GM23338 (cell line): Measurements from ENCODE around the gene NEK7. TPM values are rescaled to one million over a fixed set of nuclear protein-coding genes. Genes with fewer than 3 reads are reported as not detected.

ENCODE experiments used
- ATAC-seq: fragments of 200-7000 bp; cut with Tn5 transposase; 3 replicates; pipeline ENCODE4 v1.9.1; 2020
- DNase-seq: peaks from one replicate; pipeline ENCODE4 v3.0.0-alpha.2; 2015; ENCODE audit warnings: low spot score
- H2AFZ ChIP-seq: fragments of 200-600 bp; sonication (generic); 2 replicates; pipeline ENCODE4 v1.8.0; 2016; ENCODE audit warnings: antibody characterized with exemption, mild to moderate bottlenecking, moderate library complexity
- H3F3A ChIP-seq: fragments of 200-600 bp; sonication (generic); replicated peaks from 2 replicates; pipeline ENCODE4 v1.8.0; 2017; ENCODE audit warnings: antibody characterized with exemption, mixed run types, low read depth
- H3K27ac ChIP-seq: fragments of 200-600 bp; sonication (generic); 2 replicates; pipeline ENCODE4 v1.6.1; 2016; ENCODE audit warnings: low read depth
- H3K27me3 ChIP-seq: fragments of 200-600 bp; sonication (generic); 2 replicates; pipeline ENCODE4 v1.8.0; 2016; ENCODE audit warnings: mild to moderate bottlenecking, mixed run types, moderate library complexity; ENCODE audit not compliant: insufficient read depth
- H3K36me3 ChIP-seq: fragments of 200-600 bp; sonication (generic); 2 replicates; pipeline ENCODE4 v1.8.0; 2016; ENCODE audit warnings: mild to moderate bottlenecking; ENCODE audit not compliant: insufficient read depth
- H3K4me1 ChIP-seq: fragments of 200-600 bp; sonication (generic); 2 replicates; pipeline ENCODE4 v1.8.0; 2016; ENCODE audit warnings: mild to moderate bottlenecking, moderate library complexity; ENCODE audit not compliant: insufficient read depth
- H3K4me2 ChIP-seq: fragments of 200-600 bp; sonication (generic); 2 replicates; pipeline ENCODE4 v1.7.1; 2017; ENCODE audit warnings: mixed run types
- H3K4me3 ChIP-seq: fragments of 200-600 bp; sonication (generic); 2 replicates; pipeline ENCODE4 v1.6.1; 2016; ENCODE audit warnings: mixed run types
- H3K79me2 ChIP-seq: fragments of 200-600 bp; sonication (generic); replicated peaks from 2 replicates; pipeline ENCODE4 v1.8.0; 2017; ENCODE audit warnings: mild to moderate bottlenecking; ENCODE audit not compliant: insufficient read depth
- H3K9me2 ChIP-seq: fragments of 200-600 bp; sonication (generic); 2 replicates; pipeline ENCODE4 v1.8.0; 2017; ENCODE audit not compliant: insufficient read depth
- H4K20me1 ChIP-seq: fragments of 200-600 bp; sonication (generic); replicated peaks from 2 replicates; pipeline ENCODE4 v1.8.0; 2017; ENCODE audit warnings: mild to moderate bottlenecking; ENCODE audit not compliant: insufficient read depth
- H3K27ac Mint-ChIP-seq: 2 replicates; pipeline ENCODE4 v1.8.0; 2020; ENCODE audit warnings: inconsistent platforms, mild to moderate bottlenecking, moderate library complexity, mixed read lengths
- H3K27me3 Mint-ChIP-seq: 3 replicates; pipeline ENCODE4 v1.8.0; 2022; ENCODE audit warnings: low read depth, mild to moderate bottlenecking, moderate library complexity, mixed read lengths, inconsistent platforms; ENCODE audit not compliant: insufficient read depth, poor library complexity
- H3K36me3 Mint-ChIP-seq: 3 replicates; pipeline ENCODE4 v1.8.0; 2021; ENCODE audit warnings: low read depth, mild to moderate bottlenecking, inconsistent platforms, moderate library complexity, mixed read lengths
- H3K4me1 Mint-ChIP-seq: 3 replicates; pipeline ENCODE4 v1.8.0; 2020; ENCODE audit warnings: mild to moderate bottlenecking, inconsistent platforms, mixed read lengths
- H3K4me3 Mint-ChIP-seq: 3 replicates; pipeline ENCODE4 v1.8.0; 2021; ENCODE audit warnings: moderate library complexity, mild to moderate bottlenecking, inconsistent platforms, mixed read lengths
- H3K9me3 Mint-ChIP-seq: 3 replicates; pipeline ENCODE4 v1.8.0; 2020; ENCODE audit warnings: moderate library complexity, mild to moderate bottlenecking, inconsistent platforms, mixed read lengths
- CREB1 ChIP-seq: fragments of 250-450 bp; sonication (Bioruptor Pico); IDR thresholded peaks from 2 replicates; pipeline ENCODE4 v1.5.0; 2020; ENCODE audit warnings: low read depth, mild to moderate bottlenecking, moderate library complexity
- CTCF ChIP-seq, 2 experiments: fragments of 200-600 bp in 1 of 2; sonication (generic) in 1 of 2; conservative IDR thresholded peaks; 2 replicates each; pipeline versions ENCODE4 v1.5.1 to v1.6.1; 2016 to 2017; ENCODE audit warnings: antibody characterized with exemption in 2 of 2, low read depth in 2 of 2, mild to moderate bottlenecking in 2 of 2, moderate library complexity in 1 of 2
- EZH2phosphoT487 ChIP-seq: fragments of 200-600 bp; sonication (generic); IDR thresholded peaks from one replicate; pipeline ENCODE4 v1.8.1; 2018; ENCODE audit warnings: antibody characterized with exemption; ENCODE audit not compliant: unreplicated experiment
- JUNB ChIP-seq: IDR thresholded peaks from one replicate; pipeline ENCODE4 v1.6.1; 2016; ENCODE audit warnings: antibody characterized with exemption; ENCODE audit not compliant: unreplicated experiment
- NANOG ChIP-seq: IDR thresholded peaks from 2 replicates; pipeline ENCODE4 v1.6.1; 2016; ENCODE audit warnings: antibody characterized with exemption, borderline replicate concordance
- POLR2AphosphoS5 ChIP-seq: IDR thresholded peaks from 2 replicates; pipeline ENCODE4 v1.6.1; 2016; ENCODE audit warnings: antibody characterized with exemption, low read depth
- REST ChIP-seq: IDR thresholded peaks from one replicate; pipeline ENCODE4 v1.6.1; 2018; ENCODE audit warnings: antibody characterized with exemption; ENCODE audit not compliant: unreplicated experiment
- STAT1 ChIP-seq: IDR thresholded peaks from one replicate; pipeline ENCODE4 v1.6.1; 2016; ENCODE audit warnings: antibody characterized with exemption; ENCODE audit not compliant: unreplicated experiment
- ZNF114 ChIP-seq: fragments of 250-450 bp; sonication (Bioruptor Pico); IDR thresholded peaks from 2 replicates; pipeline ENCODE4 v1.5.0; 2020; ENCODE audit warnings: mild to moderate bottlenecking, moderate library complexity
- ZNF331 ChIP-seq: fragments of 250-450 bp; sonication (Bioruptor Pico); IDR thresholded peaks from 2 replicates; pipeline ENCODE4 v1.5.0; 2020; ENCODE audit warnings: low read depth, mild to moderate bottlenecking, moderate library complexity
- ZNF462 ChIP-seq: fragments of 250-450 bp; sonication (Bioruptor Pico); IDR thresholded peaks from 2 replicates; pipeline ENCODE4 v1.5.0; 2020; ENCODE audit warnings: mild to moderate bottlenecking, moderate library complexity
- polyA plus RNA-seq: library from polyadenylated mRNA; unstranded; fragments of >200 nt; fragmentation: Nextera tagmentation; extraction: Ambion mirVana; gene quantifications from 2 replicates; pipeline ENCODE4 v1.2.1, GENCODE V29; 2016
- total RNA-seq: library from RNA; depleted of rRNA; stranded (reverse); fragments of >200 nt; shearing (Covaris generic); gene quantifications from 2 replicates; pipeline ENCODE4 v1.2.3, GENCODE V29; 2014

Gene NEK7
- total and polyA plus RNA-seq, 2 experiments from 2014 or later, result 4.8 to 15.3 TPM

- H3K36me3 ChIP-seq, result no peaks in the 10 kb centered on the region
- H3K27ac ChIP-seq, result no peak overlapping the region
- no peak overlapping the region for H2AFZ ChIP-seq
- no peak overlapping the region for H3K27ac Mint-ChIP-seq
- H3K4me3 Mint-ChIP-seq, result no peak overlapping the region
- H3K9me2 ChIP-seq, result no peaks in the 10 kb centered on the region
- no peaks in the 10 kb centered on the region for H4K20me1 ChIP-seq
- no peaks in the 10 kb centered on the region for H3K79me2 ChIP-seq
- no peaks in the 10 kb centered on the region for H3K4me1 ChIP-seq
- no peak for DNase-seq
- no peaks in the 10 kb centered on the region for H3F3A ChIP-seq
- H3K27me3 ChIP-seq, result no peaks in the 10 kb centered on the region
- H3K36me3 Mint-ChIP-seq, result no peaks in the 10 kb centered on the region
- TF ChIP-seq POLR2AphosphoS5, result no peak
- no peak for TF ChIP-seq ZNF331 (CRISPR knock-in tag)
- TF ChIP-seq CREB1 (CRISPR knock-in tag), result no peak
- TF ChIP-seq JUNB, result no peak
- no peak for TF ChIP-seq NANOG
- no peak overlapping the region for H3K4me2 ChIP-seq
- ATAC-seq, result no peak
- H3K27me3 Mint-ChIP-seq, result no peaks in the 10 kb centered on the region
- no peaks in the 10 kb centered on the region; the same call in 1 of the 3 replicates for H3K4me1 Mint-ChIP-seq
- H3K9me3 Mint-ChIP-seq, result no peaks in the 10 kb centered on the region
- H3K4me3 ChIP-seq, result no peak overlapping the region
Measured at GRCh38 chr1:198333744-198334143, 176.9 kb downstream of the NEK7 start.

- Histone ChIP-seq H2AFZ (no peak overlapping the region), H3K27ac (no peak overlapping the region), H4K20me1 (no peaks in the 10 kb centered on the region), H3K4me1 (no peaks in the 10 kb centered on the region), H3K36me3 (no peaks in the 10 kb centered on the region), H3K9me2 (no peaks in the 10 kb centered on the region), H3K4me3 (no peak overlapping the region), H3K4me2 (no peak overlapping the region), H3K27me3 (no peaks in the 10 kb centered on the region), H3F3A (no peaks in the 10 kb centered on the region), H3K79me2 (no peaks in the 10 kb centered on the region)
- TF ChIP-seq ZNF331 (CRISPR knock-in tag) (no peak), CTCF (conservative IDR thresholded peaks at IDR 0.05; ENCODE audit: low read depth in 2 of 2) (no peak), REST (no peak), CREB1 (CRISPR knock-in tag) (no peak), ZNF462 (CRISPR knock-in tag) (no peak), NANOG (no peak), POLR2AphosphoS5 (no peak), EZH2phosphoT487 (no peak), ZNF114 (CRISPR knock-in tag) (no peak), JUNB (no peak), STAT1 (no peak)
- no peak overlapping the region for H3K27ac Mint-ChIP-seq
- ATAC-seq (no peak), DNase-seq (no peak)
- H3K9me3 Mint-ChIP-seq, result no peaks in the 10 kb centered on the region
- peaks cover 5% of the 10 kb centered on the region for H3K4me1 Mint-ChIP-seq
- H3K27me3 Mint-ChIP-seq, result no peaks in the 10 kb centered on the region
- H3K36me3 Mint-ChIP-seq, result no peaks in the 10 kb centered on the region
- no peak overlapping the region for H3K4me3 Mint-ChIP-seq
Measured at GRCh38 chr1:198335663-198336062, 178.9 kb downstream of the NEK7 start.
